K562 (cell line): ENCODE results near the gene CSH1. TPM values are rescaled to one million over a fixed set of nuclear protein-coding genes. Genes with fewer than 3 reads are reported as not detected.
"Not testable (repeated sequence)": the region's sequence is repeated elsewhere in the genome, so short reads cannot be mapped to it uniquely, and the experiment has no call there.

ENCODE experiments used
- ATAC-seq: fragments of 200-7000 bp; cut with Tn5 transposase; 3 replicates; pipeline ENCODE4 v1.9.1; 2020; ENCODE audit warnings: moderate library complexity
- BruUV-seq: library from RNA; stranded (reverse); fragments of 400-500 nt; replicated peaks from 2 replicates; lab custom pipeline; 2021; lab: Mats Ljungman, UMichigan
- CTCF ChIA-PET: fragments of 300-600 bp; formaldehyde crosslinking; extraction: SDS; loops from one replicate; lab custom pipeline; 2021; ENCODE audit warnings: low intra/inter-chr PET ratio; lab: Yijun Ruan, JAX
- POLR2A ChIA-PET: fragments of 300-600, 350-650 bp; sonication (Branson Sonifier 250); formaldehyde crosslinking; extraction: SDS; loops from one replicate; lab custom pipeline; 2021; ENCODE audit warnings: antibody characterized with exemption, inconsistent platforms; lab: Yijun Ruan, JAX
- DNase-seq, 4 experiments: peaks; one replicate each; pipeline versions ENCODE4 v3.0.0 to v3.0.0-alpha.2; 2011 to 2018; ENCODE audit warnings: low spot score in 3 of 4, mixed read lengths in 3 of 4; ENCODE audit errors: extremely low read depth in 1 of 4
- FAIRE-seq: peaks from 2 replicates; lab custom pipeline; 2011; peaks lifted over from hg19 to GRCh38; lab: Jason Lieb, UNC
- H2AFZ ChIP-seq: 2 replicates; pipeline ENCODE4 v1.6.0; 2011; ENCODE audit warnings: low read depth, low read length, control low read depth, inconsistent platforms
- H3K27ac ChIP-seq: fragments of 200-600 bp; 3 replicates; pipeline ENCODE4 v1.8.0; 2011; ENCODE audit warnings: low read depth, mild to moderate bottlenecking, control low read depth, inconsistent platforms, low read length, moderate library complexity, mixed read lengths; ENCODE audit errors: extremely low read depth
- H3K27me3 ChIP-seq, 2 experiments: fragments of 300-600 bp in 1 of 2; 2 replicates in 1 of 2; 3 replicates in 1 of 2; pipeline versions ENCODE4 v1.6.0 to v1.8.0; 2011; ENCODE audit warnings: inconsistent platforms in 2 of 2, low read length in 2 of 2, mild to moderate bottlenecking in 1 of 2, mixed read lengths in 1 of 2, moderate library complexity in 1 of 2; ENCODE audit not compliant: control insufficient read depth in 2 of 2, insufficient read depth in 2 of 2
- H3K36me3 ChIP-seq: fragments of 300-600 bp; 3 replicates; pipeline ENCODE4 v1.8.0; 2011; ENCODE audit warnings: mild to moderate bottlenecking, low read length, inconsistent platforms; ENCODE audit not compliant: control insufficient read depth, insufficient read depth
- H3K4me1 ChIP-seq, 2 experiments: fragments of 200-600 bp in 1 of 2; replicated peaks in 1 of 2; 2 replicates in 1 of 2; 3 replicates in 1 of 2; pipeline versions ENCODE4 v1.5.1 to v1.8.0; 2011; ENCODE audit warnings: inconsistent platforms in 2 of 2, low read length in 2 of 2, mild to moderate bottlenecking in 1 of 2, mixed read lengths in 1 of 2, moderate library complexity in 1 of 2; ENCODE audit not compliant: control insufficient read depth in 2 of 2, insufficient read depth in 2 of 2
- H3K4me2 ChIP-seq: 2 replicates; pipeline ENCODE4 v1.6.1; 2011; ENCODE audit warnings: low read length, control low read depth, inconsistent platforms, mixed read lengths; ENCODE audit not compliant: insufficient read depth
- H3K4me3 ChIP-seq: fragments of 200-600 bp; sonication (generic), shearing (Covaris generic); 2 replicates; pipeline ENCODE4 v1.5.1; 2016; ENCODE audit warnings: control low read depth, inconsistent platforms
- H3K79me2 ChIP-seq: fragments of 200-600 bp; 3 replicates; pipeline ENCODE4 v1.8.0; 2011; ENCODE audit warnings: low read length, inconsistent platforms; ENCODE audit not compliant: control insufficient read depth, insufficient read depth
- H3K9ac ChIP-seq, 2 experiments: 2 replicates each; pipeline versions ENCODE4 v1.6.0 to v1.6.1; 2011; ENCODE audit warnings: low read depth in 2 of 2, low read length in 2 of 2, control low read depth in 1 of 2, inconsistent platforms in 1 of 2, mild to moderate bottlenecking in 1 of 2, mixed read lengths in 1 of 2; ENCODE audit not compliant: insufficient read depth in 1 of 2
- H3K9me1 ChIP-seq: one replicate; pipeline ENCODE4 v1.6.0; 2011; ENCODE audit warnings: inconsistent platforms, mild to moderate bottlenecking, low read length, moderate library complexity; ENCODE audit not compliant: control insufficient read depth, insufficient read depth
- H3K9me3 ChIP-seq: replicated peaks from 2 replicates; pipeline ENCODE4 v1.5.1; 2011; ENCODE audit warnings: low read depth, low read length, inconsistent platforms; ENCODE audit not compliant: control insufficient read depth, insufficient read depth
- H4K20me1 ChIP-seq: replicated peaks from 2 replicates; pipeline ENCODE4 v1.6.1; 2011; ENCODE audit warnings: low read length, inconsistent platforms, mixed read lengths; ENCODE audit not compliant: control insufficient read depth, insufficient read depth
- HLTF ChIP-seq: fragments of 450-650 bp; IDR thresholded peaks from 2 replicates; pipeline ENCODE4 v1.6.1; 2016
- MEIS2 ChIP-seq: fragments of 450-650 bp; IDR thresholded peaks from 2 replicates; pipeline ENCODE4 v1.6.1; 2014; ENCODE audit warnings: mild to moderate bottlenecking; ENCODE audit not compliant: partially characterized antibody
- RAD21 ChIP-seq, 2 experiments: fragments of 250-450 bp in 1 of 2; fragments of 450-650 bp in 1 of 2; sonication (Bioruptor Pico) in 1 of 2; formaldehyde crosslinking in 1 of 2; IDR thresholded peaks in 1 of 2; conservative IDR thresholded peaks in 1 of 2; 2 replicates each; pipeline versions ENCODE4 v1.4.0 to v1.8.0; 2020 to 2022; ENCODE audit warnings: mild to moderate bottlenecking in 2 of 2, moderate library complexity in 1 of 2
- SMARCA5 ChIP-seq: fragments of 450-650 bp; IDR thresholded peaks from 2 replicates; pipeline ENCODE4 v1.6.1; 2016
- WGBS: fragments of 100-300 bp; shearing (Covaris generic); methylation state at CpG from one replicate; pipeline ENCODE4 v1.1.6; 2016; ENCODE audit warnings: low coverage, mixed read lengths; ENCODE audit not compliant: insufficient coverage; ENCODE audit errors: missing lambda C conversion rate; 5-methylcytosine and 5-hydroxymethylcytosine counted together
- in situ Hi-C: fragments of 300-500 bp; cut with MboI; formaldehyde crosslinking; loops from 4 replicates; pipeline ENCODE4 v1.15.0; 2018; ENCODE audit warnings: inconsistent platforms, mixed read lengths
- intact Hi-C: fragments of 100-400 bp; cut with micrococcal nuclease; formaldehyde crosslinking; loops from 2 replicates; pipeline ENCODE4 v1.14.2; 2022
- polyA plus RNA-seq, 8 experiments: library from polyadenylated mRNA; depleted of rRNA in 4 of 8; stranded (reverse) in 5 of 8; unstranded in 3 of 8; fragments of >200 nt; fragmentation: Nextera tagmentation in 2 of 8; fragmentation: Illumina TruSeq in 1 of 8; extraction: Ambion mirVana in 2 of 8; extraction: Trizol in 1 of 8; gene quantifications; 2 replicates each; pipeline versions ENCODE4 v1.2.1 to v1.2.3, GENCODE V29; 2011 to 2014; ENCODE audit warnings: inconsistent platforms in 1 of 8, missing spikeins in 1 of 8
- total RNA-seq, 7 experiments: library from RNA; depleted of rRNA in 6 of 7; stranded (reverse); fragments of >200 nt in 6 of 7; fragmentation: Illumina TruSeq in 2 of 7; extraction: Trizol in 2 of 7; gene quantifications; 2 replicates each; pipeline versions ENCODE4 v1.2.1 to v1.2.3, GENCODE V29; 2011 to 2021; ENCODE audit warnings: low replicate concordance in 1 of 7
- TF ChIP-seq, protein P1 (sequence below), 2 experiments: IDR thresholded peaks in 1 of 2; conservative IDR thresholded peaks in 1 of 2; 2 replicates each; pipeline ENCODE4 v1.6.1; 2016; ENCODE audit warnings: low read depth in 2 of 2, mild to moderate bottlenecking in 1 of 2, missing compliant biosample characterization in 1 of 2, missing genetic modification characterization in 1 of 2, moderate library complexity in 1 of 2
- TF ChIP-seq, protein P2 (sequence below), 3 experiments: IDR thresholded peaks in 2 of 3; conservative IDR thresholded peaks in 1 of 3; 2 replicates each; pipeline ENCODE4 v1.5.1; 2011 to 2012; ENCODE audit warnings: low read length in 3 of 3, mild to moderate bottlenecking in 3 of 3, control low read depth in 2 of 3, improper control_type of control experiment in 1 of 3, inconsistent platforms in 1 of 3, low read depth in 1 of 3, mixed read lengths in 1 of 3, moderate library complexity in 1 of 3; ENCODE audit not compliant: insufficient read depth in 2 of 3
- TF ChIP-seq, protein P3 (sequence below): sonication (generic); formaldehyde crosslinking; IDR thresholded peaks from 2 replicates; pipeline ENCODE4 v1.8.0; 2022; ENCODE audit warnings: missing genetic modification reagents, mild to moderate bottlenecking, moderate library complexity, borderline replicate concordance
- TF ChIP-seq, protein P4 (sequence below): fragments of 450-650 bp; IDR thresholded peaks from 2 replicates; pipeline ENCODE4 v1.6.1; 2016

The CSH1 gene
- total and polyA plus RNA-seq, 9 of the 15 experiments (the other 6 are each of a cell fraction or from before 2014, with no cell fraction given), result not detected

DNA sequence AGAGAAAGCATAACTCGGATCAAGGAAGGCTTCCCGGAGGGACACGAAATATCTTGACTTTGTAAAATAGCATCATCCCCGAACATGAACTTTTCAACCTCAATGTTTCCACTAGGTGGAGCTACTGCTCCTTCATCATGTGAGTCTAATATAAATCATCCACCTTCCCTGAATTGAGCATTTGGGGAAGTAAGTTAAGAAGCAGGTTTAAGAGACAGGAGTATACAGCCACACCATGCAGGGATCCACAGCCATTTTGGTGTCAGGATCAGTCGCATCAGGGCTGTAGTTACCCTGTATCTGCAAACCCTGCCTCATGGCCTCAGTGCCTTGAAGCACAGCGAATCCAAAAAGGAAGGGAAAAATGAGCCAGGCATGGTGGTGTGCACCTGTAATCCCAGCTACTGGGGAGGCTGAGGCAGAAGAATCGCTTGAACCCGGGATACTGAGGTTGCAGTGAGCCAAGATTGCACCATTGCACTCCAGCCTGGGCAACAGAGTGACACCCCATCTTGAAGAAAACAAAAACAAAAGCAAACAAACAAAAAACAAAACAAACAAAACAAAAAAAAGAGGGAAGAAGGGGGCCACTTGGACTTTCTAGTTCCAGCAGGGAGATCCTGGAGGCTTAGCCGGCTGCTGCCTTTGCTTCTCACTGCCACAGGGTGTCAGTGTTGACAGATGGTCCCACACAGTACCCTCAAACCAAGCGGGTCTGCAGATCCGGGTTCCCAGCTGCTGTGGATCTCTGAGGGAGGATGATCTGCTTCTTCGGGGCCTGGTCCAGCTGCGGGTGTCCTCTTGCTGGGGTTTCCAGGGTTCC lies 7.1 kb downstream of the CSH1 start:
- ChIA-PET CTCF (interaction anchor here (1.4 kb wide), 1 partner anchor 393 kb away, joined by 3 read pairs; no protein-coding TSS in a partner anchor), POLR2A (interaction anchor here (0.6 kb wide), 1 partner anchor 30 kb away, joined by 3 read pairs; no protein-coding TSS in a partner anchor)
- H3K4me2 ChIP-seq, intact Hi-C loops, H3K9ac ChIP-seq, H3K4me3 ChIP-seq, H3K27ac ChIP-seq, in situ Hi-C loops, H3K27me3 ChIP-seq, H4K20me1 ChIP-seq, H3K36me3 ChIP-seq, H3K9me3 ChIP-seq, H2AFZ ChIP-seq, H3K4me1 ChIP-seq, BruUV-seq, H3K79me2 ChIP-seq, H3K9me1 ChIP-seq: not testable (repeated sequence)
- 2% methylated on average over 13 of the region's 13 CpGs for WGBS
- peak; percentile 83 for FAIRE-seq
- TF ChIP-seq, protein P1, sequence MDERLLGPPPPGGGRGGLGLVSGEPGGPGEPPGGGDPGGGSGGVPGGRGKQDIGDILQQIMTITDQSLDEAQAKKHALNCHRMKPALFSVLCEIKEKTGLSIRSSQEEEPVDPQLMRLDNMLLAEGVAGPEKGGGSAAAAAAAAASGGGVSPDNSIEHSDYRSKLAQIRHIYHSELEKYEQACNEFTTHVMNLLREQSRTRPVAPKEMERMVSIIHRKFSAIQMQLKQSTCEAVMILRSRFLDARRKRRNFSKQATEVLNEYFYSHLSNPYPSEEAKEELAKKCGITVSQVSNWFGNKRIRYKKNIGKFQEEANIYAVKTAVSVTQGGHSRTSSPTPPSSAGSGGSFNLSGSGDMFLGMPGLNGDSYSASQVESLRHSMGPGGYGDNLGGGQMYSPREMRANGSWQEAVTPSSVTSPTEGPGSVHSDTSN (CRISPR knock-in tag; IDR thresholded peaks at IDR 0.05; ENCODE audit: low read depth), result not testable (repeated sequence)
- TF ChIP-seq, protein P1 (tag; conservative IDR thresholded peaks at IDR 0.05; ENCODE audit: low read depth), result peak; percentile 67
- TF ChIP-seq MEIS2 (peak; percentile 68), HLTF (0 out of 2 replicates have a peak, but pooled peaks have one; percentile 30), SMARCA5 (peak; percentile 51; the same call in 1 of the 2 replicates), RAD21 (CRISPR knock-in tag; conservative IDR thresholded peaks at IDR 0.05 in 1 of 2, IDR thresholded peaks at IDR 0.05 in 1 of 2) (peak in 1 of 2 experiments; percentile 30; a peak in 1 of 4 replicates)
- TF ChIP-seq, protein P2, sequence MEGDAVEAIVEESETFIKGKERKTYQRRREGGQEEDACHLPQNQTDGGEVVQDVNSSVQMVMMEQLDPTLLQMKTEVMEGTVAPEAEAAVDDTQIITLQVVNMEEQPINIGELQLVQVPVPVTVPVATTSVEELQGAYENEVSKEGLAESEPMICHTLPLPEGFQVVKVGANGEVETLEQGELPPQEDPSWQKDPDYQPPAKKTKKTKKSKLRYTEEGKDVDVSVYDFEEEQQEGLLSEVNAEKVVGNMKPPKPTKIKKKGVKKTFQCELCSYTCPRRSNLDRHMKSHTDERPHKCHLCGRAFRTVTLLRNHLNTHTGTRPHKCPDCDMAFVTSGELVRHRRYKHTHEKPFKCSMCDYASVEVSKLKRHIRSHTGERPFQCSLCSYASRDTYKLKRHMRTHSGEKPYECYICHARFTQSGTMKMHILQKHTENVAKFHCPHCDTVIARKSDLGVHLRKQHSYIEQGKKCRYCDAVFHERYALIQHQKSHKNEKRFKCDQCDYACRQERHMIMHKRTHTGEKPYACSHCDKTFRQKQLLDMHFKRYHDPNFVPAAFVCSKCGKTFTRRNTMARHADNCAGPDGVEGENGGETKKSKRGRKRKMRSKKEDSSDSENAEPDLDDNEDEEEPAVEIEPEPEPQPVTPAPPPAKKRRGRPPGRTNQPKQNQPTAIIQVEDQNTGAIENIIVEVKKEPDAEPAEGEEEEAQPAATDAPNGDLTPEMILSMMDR (IDR thresholded peaks at IDR 0.05 in 2 of 3, conservative IDR thresholded peaks at IDR 0.05 in 1 of 3; ENCODE audit: insufficient read depth in 2 of 3, low read depth in 1 of 3, low read length in 3 of 3), result peak; percentile 46 to 64 (median 47)
- TF ChIP-seq, protein P3, sequence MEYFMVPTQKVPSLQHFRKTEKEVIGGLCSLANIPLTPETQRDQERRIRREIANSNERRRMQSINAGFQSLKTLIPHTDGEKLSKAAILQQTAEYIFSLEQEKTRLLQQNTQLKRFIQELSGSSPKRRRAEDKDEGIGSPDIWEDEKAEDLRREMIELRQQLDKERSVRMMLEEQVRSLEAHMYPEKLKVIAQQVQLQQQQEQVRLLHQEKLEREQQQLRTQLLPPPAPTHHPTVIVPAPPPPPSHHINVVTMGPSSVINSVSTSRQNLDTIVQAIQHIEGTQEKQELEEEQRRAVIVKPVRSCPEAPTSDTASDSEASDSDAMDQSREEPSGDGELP (CRISPR knock-in tag), result 0 out of 2 replicates have a peak, but pooled peaks have one; percentile 2
- TF ChIP-seq, protein P4, sequence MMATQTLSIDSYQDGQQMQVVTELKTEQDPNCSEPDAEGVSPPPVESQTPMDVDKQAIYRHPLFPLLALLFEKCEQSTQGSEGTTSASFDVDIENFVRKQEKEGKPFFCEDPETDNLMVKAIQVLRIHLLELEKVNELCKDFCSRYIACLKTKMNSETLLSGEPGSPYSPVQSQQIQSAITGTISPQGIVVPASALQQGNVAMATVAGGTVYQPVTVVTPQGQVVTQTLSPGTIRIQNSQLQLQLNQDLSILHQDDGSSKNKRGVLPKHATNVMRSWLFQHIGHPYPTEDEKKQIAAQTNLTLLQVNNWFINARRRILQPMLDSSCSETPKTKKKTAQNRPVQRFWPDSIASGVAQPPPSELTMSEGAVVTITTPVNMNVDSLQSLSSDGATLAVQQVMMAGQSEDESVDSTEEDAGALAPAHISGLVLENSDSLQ, result peak; percentile 43; the same call in 1 of the 2 replicates
- DNase-seq, result peak in 3 of 4 experiments; percentile 13 to 54 (median 18)
- peak; percentile 92 for ATAC-seq
